CD4-positive, alpha-beta T cell treated with Interleukin-2 at 100 ng/mL for 4 hours (primary cell): Measurements from ENCODE around the gene CORT.
"Not testable (repeated sequence)": the region's sequence is repeated elsewhere in the genome, so short reads cannot be mapped to it uniquely, and the experiment has no call there.

Experiments used
- DNase-seq: peaks from one replicate; pipeline ENCODE4 v3.0.0-alpha.2; 2020; ENCODE audit warnings: low spot score

CORT gene

GRCh38 chr1:10438677-10439163 lies 11.1 kb upstream of the CORT start:
- no peak for DNase-seq

GRCh38 chr1:10440305-10440704 lies 9.5 kb upstream of the CORT start:
- DNase-seq, result no peak

DNA sequence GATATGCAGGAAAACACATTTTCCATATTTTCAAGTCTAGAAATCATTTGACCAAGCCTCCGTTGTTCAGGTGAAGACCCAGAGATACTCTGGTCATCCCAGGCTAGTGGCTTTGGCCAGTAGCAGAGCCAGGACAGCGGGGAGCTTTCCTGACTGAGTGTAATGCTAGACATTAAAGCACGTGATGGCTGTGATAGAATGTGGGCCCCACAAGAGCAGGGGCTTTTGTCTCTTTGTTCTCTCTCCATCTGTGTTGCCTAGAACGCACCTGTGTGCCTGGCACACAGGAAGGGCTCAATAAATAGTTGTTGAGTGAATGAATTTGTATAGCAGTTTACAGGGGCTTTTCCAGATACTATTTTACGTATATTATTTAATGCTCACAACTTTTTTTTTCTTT lies 9.0 kb upstream of the CORT start:
- DNase-seq, result no peak

GRCh38 chr1:10444248-10444647 lies 5.6 kb upstream of the CORT start:
- no peak for DNase-seq

- DNase-seq, result no peak
Observed at GRCh38 chr1:10444795-10445397, 4.9 kb upstream of the CORT start.

GRCh38 chr1:10446790-10447422 lies 2.9 kb upstream of the CORT start:
- DNase-seq, result no peak

DNA sequence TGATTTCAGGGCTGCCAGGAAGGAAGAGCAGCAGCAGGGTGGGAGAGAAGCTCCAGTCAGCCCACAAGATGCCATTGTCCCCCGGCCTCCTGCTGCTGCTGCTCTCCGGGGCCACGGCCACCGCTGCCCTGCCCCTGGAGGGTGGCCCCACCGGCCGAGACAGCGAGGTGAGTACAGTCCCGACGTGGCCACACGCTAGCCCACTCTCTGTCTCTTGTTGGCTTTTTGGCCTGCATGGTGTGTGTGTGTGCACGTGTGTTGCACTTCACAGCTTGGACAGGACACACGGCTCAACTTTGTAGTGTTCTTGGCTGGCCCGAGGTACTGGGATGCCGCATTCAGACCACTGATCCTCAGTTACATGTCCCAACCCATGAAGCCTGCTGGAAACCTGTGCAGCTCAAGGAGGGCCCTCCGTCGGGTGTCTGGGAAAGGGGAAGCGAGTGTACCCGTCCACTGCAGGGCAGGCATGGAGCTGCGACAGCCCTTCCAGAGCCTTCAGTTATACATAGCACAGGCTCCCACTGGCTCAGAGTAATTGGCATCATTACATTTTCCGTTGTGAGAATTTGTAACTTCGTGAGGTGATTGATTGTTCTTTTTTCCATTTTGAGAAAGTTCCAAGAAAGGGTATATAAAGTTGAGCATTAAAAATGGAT lies 454 bp downstream of the CORT start:
- DNase-seq, result no peak

GRCh38 chr1:10450836-10451235 lies 1.0 kb downstream of the CORT start:
- no peak for DNase-seq

DNA sequence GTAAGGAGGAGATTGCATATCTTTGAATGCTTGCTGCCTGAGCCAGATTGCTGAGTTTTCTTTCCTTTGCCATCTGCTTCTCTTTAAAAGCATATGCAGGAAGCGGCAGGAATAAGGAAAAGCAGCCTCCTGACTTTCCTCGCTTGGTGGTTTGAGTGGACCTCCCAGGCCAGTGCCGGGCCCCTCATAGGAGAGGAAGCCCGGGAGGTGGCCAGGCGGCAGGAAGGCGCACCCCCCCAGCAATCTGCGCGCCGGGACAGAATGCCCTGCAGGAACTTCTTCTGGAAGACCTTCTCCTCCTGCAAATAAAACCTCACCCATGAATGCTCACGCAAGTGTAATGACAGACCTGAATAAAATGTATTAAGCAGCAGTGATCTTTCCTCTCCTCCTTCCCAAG lies 1.5 kb downstream of the CORT start:
- no peak for DNase-seq

- DNase-seq, result no peak
Observed at GRCh38 chr1:10456048-10456447, 6.2 kb downstream of the CORT start.

- DNase-seq, result no peak
Observed at GRCh38 chr1:10456661-10457060, 6.8 kb downstream of the CORT start.

GRCh38 chr1:10457462-10457861 lies 7.6 kb downstream of the CORT start:
- DNase-seq, result not testable (repeated sequence)

DNA sequence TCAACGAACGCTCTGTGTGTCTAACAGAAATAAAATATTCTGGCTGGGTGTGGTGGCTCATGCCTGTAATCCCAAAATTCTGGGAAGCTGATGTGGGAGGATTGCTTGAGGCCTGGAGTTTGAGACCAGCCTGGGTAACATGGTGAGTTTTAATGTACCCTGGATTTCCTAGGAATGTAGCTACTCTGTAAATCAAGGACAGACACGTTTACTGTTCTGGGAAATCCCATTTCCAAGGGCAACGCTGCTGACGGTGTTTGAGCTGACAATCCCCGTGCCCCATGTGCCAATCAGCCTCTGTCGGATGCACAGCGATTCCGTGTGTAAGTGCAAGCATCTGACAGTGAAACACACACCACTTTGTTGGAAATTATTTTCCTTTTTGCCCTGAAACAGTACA lies 8.0 kb downstream of the CORT start:
- no peak for DNase-seq

- no peak for DNase-seq
Observed at GRCh38 chr1:10459184-10459583, 9.4 kb downstream of the CORT start.

DNA sequence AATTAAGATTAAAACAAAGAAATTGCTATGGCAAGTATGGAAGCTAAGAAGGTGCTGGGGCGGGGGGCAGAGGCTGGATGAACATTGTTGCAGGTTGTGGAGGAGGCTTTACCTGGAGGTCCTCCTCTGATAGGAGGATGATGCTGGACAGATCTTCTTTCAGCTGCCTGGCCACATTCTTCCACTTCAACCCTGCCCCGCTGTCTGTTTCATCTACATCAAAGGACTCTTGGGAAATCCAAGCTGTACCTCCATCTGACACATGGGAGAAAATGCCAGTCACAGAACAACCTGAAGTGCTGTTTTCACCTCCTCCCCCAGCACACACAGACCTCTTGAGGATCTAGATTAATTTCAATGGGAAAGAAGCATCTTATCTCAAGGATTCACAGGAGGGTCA lies 17.2 kb downstream of the CORT start:
- DNase-seq, result no peak

- DNase-seq, result no peak
Observed at GRCh38 chr1:10470043-10470442, 20.2 kb downstream of the CORT start.

DNA sequence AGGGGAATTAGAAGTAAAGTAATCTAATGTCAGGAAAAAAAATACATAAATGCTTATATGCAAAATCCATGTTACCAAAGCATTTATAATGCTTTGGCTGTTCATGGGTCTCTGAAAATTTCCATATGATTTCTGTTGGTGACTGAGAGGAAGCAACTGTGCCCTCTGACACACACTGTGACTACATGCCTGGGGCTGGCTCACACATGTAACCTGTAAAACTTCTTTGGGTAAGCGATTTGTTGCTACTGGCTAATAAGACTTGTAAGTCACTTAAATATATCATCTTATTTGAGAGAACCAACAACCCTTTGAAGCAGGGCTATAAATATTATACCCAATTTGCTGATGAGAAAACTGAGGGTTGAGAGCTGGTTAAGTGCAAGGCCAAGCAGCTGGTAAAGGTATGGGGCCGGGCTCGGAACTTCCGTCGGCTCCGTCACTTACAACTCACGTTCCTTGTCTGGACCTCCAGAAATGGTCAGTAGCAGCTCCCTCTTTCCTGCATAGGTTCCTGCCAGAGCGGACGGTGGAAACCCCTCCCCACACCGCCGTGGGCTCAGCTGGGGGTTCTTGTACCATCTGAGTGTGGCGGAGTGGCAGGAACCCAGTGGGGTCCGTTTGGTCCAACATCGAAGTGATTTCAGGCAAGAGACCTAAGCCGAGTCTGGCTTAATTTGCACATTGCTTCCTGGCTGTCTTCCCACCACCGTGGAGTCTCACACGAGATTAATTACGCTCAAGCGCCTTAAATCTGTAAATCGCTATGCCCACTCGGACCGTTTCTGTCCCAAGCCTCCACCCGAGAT lies 21.8 kb downstream of the CORT start:
- no peak for DNase-seq

GRCh38 chr1:10472220-10473144 lies 22.7 kb downstream of the CORT start, which contains the start of gene DFFA:
Gene DFFA, minus strand, starts transcription at chr1:10472529. Its CDS starts 71 bp downstream, at chr1:10472458.
- DNase-seq, result peak; percentile 92

DNA sequence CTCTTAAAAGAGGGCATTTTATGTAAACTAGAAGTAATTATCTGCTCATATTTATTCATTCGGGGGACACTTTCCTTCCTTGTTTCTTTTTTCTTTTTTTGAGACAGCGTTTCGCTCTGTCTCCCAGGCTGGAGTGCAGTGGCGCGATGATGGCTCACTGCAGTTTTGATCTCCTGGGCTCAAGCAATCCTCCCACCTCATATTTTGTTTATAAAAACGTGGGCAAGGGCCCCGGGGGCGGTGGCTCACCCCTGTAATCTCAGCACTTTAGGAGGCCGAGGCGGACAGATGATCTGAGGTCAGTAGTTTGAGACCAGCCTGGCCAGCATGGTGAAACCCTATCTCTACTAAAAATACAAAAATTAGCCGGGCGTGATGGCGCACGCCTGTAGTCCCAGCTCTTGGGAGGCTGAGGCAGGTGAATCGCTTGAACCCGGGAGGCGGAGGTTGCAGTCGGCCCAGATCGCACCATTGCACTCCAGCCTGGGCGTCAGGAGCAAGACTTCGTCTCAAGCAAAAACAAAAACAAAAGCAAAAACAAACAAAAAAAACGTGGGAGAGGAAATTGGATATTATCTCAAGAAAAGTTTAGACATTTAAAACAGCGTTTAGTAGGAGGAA lies 23.4 kb downstream of the CORT start:
- DNase-seq, result no peak

DNA sequence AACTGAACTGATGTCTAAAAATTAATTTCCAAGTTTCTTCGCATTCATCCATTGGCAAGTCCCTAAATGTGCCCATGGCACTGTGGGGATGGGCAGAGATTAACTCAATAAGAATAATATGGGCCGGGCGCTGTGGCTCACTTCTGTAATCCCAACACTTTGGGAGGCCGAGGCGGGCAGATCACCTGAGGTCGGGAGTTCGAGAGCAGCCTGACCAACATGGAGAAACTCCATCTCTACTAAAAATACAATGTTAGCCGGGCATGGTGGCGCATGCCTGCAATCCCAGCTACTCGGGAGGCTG lies 24.4 kb downstream of the CORT start:
- DNase-seq, result not testable (repeated sequence)
